HCT116 (cell line): ENCODE measurements around the gene ESCO1. TPM values are rescaled to one million over a fixed set of nuclear protein-coding genes. Genes with fewer than 3 reads are reported as not detected.

Source experiments
- ATAC-seq: fragments of 200-7000 bp; cut with Tn5 transposase; 2 replicates; pipeline ENCODE4 v1.9.1; 2020; ENCODE audit warnings: mild to moderate bottlenecking, moderate library complexity
- BruUV-seq: library from RNA; stranded (reverse); fragments of 400-500 nt; replicated peaks from 2 replicates; lab custom pipeline; 2021; lab: Mats Ljungman, UMichigan
- CTCF ChIA-PET: fragments of 300-600 bp; sonication (Branson Sonifier 250); formaldehyde crosslinking; loops from one replicate; lab custom pipeline; 2021; ENCODE audit warnings: antibody characterized with exemption; lab: Charles Lee
- POLR2A ChIA-PET: fragments of 300-600, 350-600 bp; sonication (Branson Sonifier 250); formaldehyde crosslinking; loops from one replicate; lab custom pipeline; 2021; ENCODE audit warnings: antibody characterized with exemption; lab: Charles Lee
- RAD21 ChIA-PET, 2 experiments: fragments of 300-600 bp; sonication (Branson Sonifier 250); formaldehyde crosslinking; loops; one replicate each; lab custom pipeline; 2023; ENCODE audit warnings: low total read pairs in 2 of 2; ENCODE audit not compliant: uncharacterized antibody in 2 of 2, unreplicated experiment in 2 of 2, low non-redundant PET in 1 of 2; lab: Charles Lee
- DNase-seq: peaks from one replicate; pipeline ENCODE4 v3.0.0-alpha.2; 2010; ENCODE audit warnings: low read depth, low spot score
- H2AFZ ChIP-seq: fragments of 200-600 bp; shearing (Covaris generic), sonication (generic); 2 replicates; pipeline ENCODE4 v1.6.1; 2017; ENCODE audit warnings: low read depth, mixed run types, mixed read lengths, antibody characterized with exemption, low read length; ENCODE audit not compliant: poor library complexity, severe bottlenecking
- H3K27ac ChIP-seq: 2 replicates; pipeline ENCODE4 v1.5.1; 2012; ENCODE audit warnings: low read depth, low read length
- H3K27me3 ChIP-seq: fragments of 200-600 bp; sonication (generic); 2 replicates; pipeline ENCODE4 v1.6.1; 2016; ENCODE audit warnings: mixed run types, low read length, mixed read lengths; ENCODE audit not compliant: insufficient read depth
- H3K36me3 ChIP-seq, 2 experiments: fragments of 200-500 bp in 1 of 2; fragments of 200-600 bp in 1 of 2; sonication (Bioruptor generic) in 1 of 2; sonication (generic) in 1 of 2; 2 replicates each; pipeline versions ENCODE4 v1.5.1 to v1.6.1; 2014 to 2016; ENCODE audit warnings: low read length in 2 of 2, inconsistent platforms in 1 of 2, mixed read lengths in 1 of 2, mixed run types in 1 of 2; ENCODE audit not compliant: insufficient read depth in 2 of 2, control insufficient read depth in 1 of 2
- H3K4me1 ChIP-seq, 2 experiments: fragments of 200-600 bp in 1 of 2; sonication (generic) in 1 of 2; 2 replicates each; pipeline versions ENCODE4 v1.5.1 to v1.6.1; 2012 to 2017; ENCODE audit warnings: low read length in 2 of 2, inconsistent platforms in 1 of 2, mild to moderate bottlenecking in 1 of 2, mixed read lengths in 1 of 2, mixed run types in 1 of 2, moderate library complexity in 1 of 2; ENCODE audit not compliant: insufficient read depth in 2 of 2, control insufficient read depth in 1 of 2
- H3K4me2 ChIP-seq: fragments of 200-600 bp; sonication (generic); 2 replicates; pipeline ENCODE4 v1.6.1; 2017; ENCODE audit warnings: mixed run types, low read length, mixed read lengths
- H3K4me3 ChIP-seq, 2 experiments: fragments of 200-600 bp in 1 of 2; sonication (generic) in 1 of 2; replicated peaks in 1 of 2; 2 replicates each; pipeline ENCODE4 v1.5.1; 2011 to 2016; ENCODE audit warnings: low read length in 2 of 2, control low read depth in 1 of 2, low read depth in 1 of 2, mild to moderate bottlenecking in 1 of 2, mixed read lengths in 1 of 2, mixed run types in 1 of 2
- H3K79me2 ChIP-seq: fragments of 200-600 bp; sonication (generic); 2 replicates; pipeline ENCODE4 v1.6.1; 2017; ENCODE audit warnings: mild to moderate bottlenecking, mixed run types, low read length, moderate library complexity, mixed read lengths; ENCODE audit not compliant: insufficient read depth
- H3K9ac ChIP-seq: fragments of 200-600 bp; sonication (generic); 2 replicates; pipeline ENCODE4 v1.6.1; 2016; ENCODE audit warnings: low read length, mixed read lengths
- H3K9me2 ChIP-seq: fragments of 200-600 bp; sonication (generic), shearing (Covaris generic); 2 replicates; pipeline ENCODE4 v1.6.1; 2017; ENCODE audit warnings: mixed run types, mild to moderate bottlenecking, moderate library complexity; ENCODE audit not compliant: insufficient read depth
- H3K9me3 ChIP-seq, 2 experiments: fragments of 200-500 bp in 1 of 2; fragments of 200-600 bp in 1 of 2; sonication (Bioruptor generic) in 1 of 2; sonication (generic) in 1 of 2; 2 replicates each; pipeline ENCODE4 v1.6.1; 2014 to 2017; ENCODE audit warnings: low read length in 2 of 2, mixed read lengths in 2 of 2, inconsistent platforms in 1 of 2, low read depth in 1 of 2, mild to moderate bottlenecking in 1 of 2, mixed run types in 1 of 2, moderate library complexity in 1 of 2; ENCODE audit not compliant: control insufficient read depth in 1 of 2, insufficient read depth in 1 of 2
- H4K20me1 ChIP-seq: fragments of 200-600 bp; sonication (generic), shearing (Covaris generic); 2 replicates; pipeline ENCODE4 v1.6.1; 2017; ENCODE audit warnings: mixed run types, mild to moderate bottlenecking, moderate library complexity; ENCODE audit not compliant: insufficient read depth
- ATF3 ChIP-seq: IDR thresholded peaks from 2 replicates; pipeline ENCODE4 v1.6.1; 2012
- CTCF ChIP-seq, 3 experiments: fragments of 200-600 bp in 1 of 3; sonication (generic) in 1 of 3; IDR thresholded peaks in 2 of 3; conservative IDR thresholded peaks in 1 of 3; 2 replicates each; pipeline ENCODE4 v1.5.1; 2012 to 2017; ENCODE audit warnings: low read depth in 2 of 3, low read length in 2 of 3, antibody characterized with exemption in 1 of 3, borderline replicate concordance in 1 of 3, control low read depth in 1 of 3, mild to moderate bottlenecking in 1 of 3, mixed read lengths in 1 of 3, mixed run types in 1 of 3, moderate library complexity in 1 of 3; ENCODE audit not compliant: insufficient read depth in 1 of 3
- MAX ChIP-seq: IDR thresholded peaks from 2 replicates; pipeline ENCODE4 v1.6.1; 2012
- ZBTB33 ChIP-seq: IDR thresholded peaks from 2 replicates; pipeline ENCODE4 v1.6.1; 2011; ENCODE audit warnings: mild to moderate bottlenecking, low read length, moderate library complexity; ENCODE audit not compliant: insufficient replicate concordance; ENCODE audit errors: extremely low read depth
- ZNF274 ChIP-seq: fragments of 200-500 bp; sonication (Bioruptor generic); IDR thresholded peaks from 2 replicates; pipeline ENCODE4 v1.6.1; 2014; ENCODE audit warnings: mild to moderate bottlenecking, low read depth, low read length, inconsistent platforms
- intact Hi-C: fragments of 100-400 bp; cut with micrococcal nuclease; formaldehyde crosslinking; loops from 2 replicates; pipeline ENCODE4 v1.10.0; 2022
- total RNA-seq: library from RNA; stranded (reverse); gene quantifications from one replicate; pipeline ENCODE4 v1.2.1, GENCODE V29; 2021; ENCODE audit not compliant: unreplicated experiment

Gene ESCO1
- total RNA-seq, 1 experiment from 2014 or later = 19.6 TPM

GRCh38 chr18:21507913-21508701 is 92.4 kb downstream of the ESCO1 start:
- H3K9me2 ChIP-seq = no peaks in the 10 kb centered on the region
- intact Hi-C loops = no loop called here
- H3K4me1 ChIP-seq = no peaks in the 10 kb centered on the region
- ATAC-seq = no peak
- peaks cover 0 to 2% of the 10 kb centered on the region in 2 experiments; a peak in 2 of 4 replicates for H3K36me3 ChIP-seq
- POLR2A ChIA-PET = no interaction called here
- no peaks in the 10 kb centered on the region for H3K9me3 ChIP-seq
- DNase-seq = no peak
- no peak overlapping the region for H3K4me2 ChIP-seq
- H3K4me3 ChIP-seq = no peak overlapping the region
- H3K79me2 ChIP-seq = no peaks in the 10 kb centered on the region
- no peak overlapping the region for H3K9ac ChIP-seq
- no peak overlapping the region for H2AFZ ChIP-seq
- BruUV-seq = no TSS peak
- no peak overlapping the region for H3K27ac ChIP-seq
- TF ChIP-seq MAX (no peak), ZNF274 (no peak), ZBTB33 (no peak), ATF3 (no peak), CTCF (IDR thresholded peaks at IDR 0.05 in 2 of 3, conservative IDR thresholded peaks at IDR 0.05 in 1 of 3; ENCODE audit: borderline replicate concordance in 1 of 3, insufficient read depth in 1 of 3, low read depth in 2 of 3, low read length in 2 of 3) (no peak)
- CTCF ChIA-PET = interaction anchor here (0.7 to 1.3 kb wide), 2 partner anchors 18 to 313 kb away, joined by 3 to 5 read pairs; no protein-coding TSS in a partner anchor
- H4K20me1 ChIP-seq = no peaks in the 10 kb centered on the region
- no peaks in the 10 kb centered on the region for H3K27me3 ChIP-seq
- RAD21 ChIA-PET = no interaction called here
